Activated effector memory CD4-positive, alpha-beta T cell treated with anti-CD3 and anti-CD28 coated beads, Interleukin-2, amount 50 U/mL, for 16 hours (primary cell): ENCODE results near the gene R3HCC1L.

Experiments
- DNase-seq: peaks from one replicate; pipeline ENCODE4 v3.0.0-alpha.2; 2020

The R3HCC1L gene

DNA sequence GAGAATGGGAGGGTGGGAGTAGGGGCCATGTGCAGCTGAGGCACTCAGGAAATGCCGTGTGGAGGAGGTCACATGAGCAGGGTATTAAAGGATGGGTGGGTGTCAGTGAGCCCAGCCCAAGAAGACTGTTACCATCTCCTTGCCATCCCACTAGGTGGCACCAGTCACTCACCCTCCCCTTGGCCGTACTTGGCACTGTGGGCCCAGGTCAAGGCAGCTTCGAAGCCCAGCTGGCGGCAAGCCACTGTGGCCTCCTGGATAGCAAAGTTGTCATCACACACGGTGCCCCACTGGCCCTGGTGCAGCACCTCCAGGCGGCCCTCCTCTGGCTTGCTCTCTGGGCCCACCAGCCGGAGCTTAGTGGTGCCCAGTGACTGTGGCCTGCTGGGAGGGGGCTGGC, 128.1 kb downstream of the R3HCC1L start:
- DNase-seq, result peak; percentile 60

DNA sequence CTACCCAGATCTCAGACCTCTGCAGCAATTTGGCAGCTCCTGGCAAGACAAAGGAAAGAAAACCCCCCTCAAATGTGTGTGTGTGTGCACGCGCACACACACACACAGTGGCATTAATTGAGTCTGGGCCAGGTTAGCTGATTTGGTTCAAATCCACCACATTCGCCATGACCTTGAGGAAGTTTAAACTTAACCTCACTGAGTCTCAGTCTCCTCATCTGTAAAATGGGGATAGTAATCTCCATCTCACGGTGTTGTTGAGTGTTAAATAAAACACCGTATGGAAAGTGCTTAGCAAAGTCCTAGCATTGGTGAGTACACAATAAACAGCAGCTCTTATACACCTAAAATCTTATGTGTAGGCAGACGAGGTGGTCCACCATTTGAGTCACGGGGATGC, 128.6 kb downstream of the R3HCC1L start:
- DNase-seq, result no peak

DNA sequence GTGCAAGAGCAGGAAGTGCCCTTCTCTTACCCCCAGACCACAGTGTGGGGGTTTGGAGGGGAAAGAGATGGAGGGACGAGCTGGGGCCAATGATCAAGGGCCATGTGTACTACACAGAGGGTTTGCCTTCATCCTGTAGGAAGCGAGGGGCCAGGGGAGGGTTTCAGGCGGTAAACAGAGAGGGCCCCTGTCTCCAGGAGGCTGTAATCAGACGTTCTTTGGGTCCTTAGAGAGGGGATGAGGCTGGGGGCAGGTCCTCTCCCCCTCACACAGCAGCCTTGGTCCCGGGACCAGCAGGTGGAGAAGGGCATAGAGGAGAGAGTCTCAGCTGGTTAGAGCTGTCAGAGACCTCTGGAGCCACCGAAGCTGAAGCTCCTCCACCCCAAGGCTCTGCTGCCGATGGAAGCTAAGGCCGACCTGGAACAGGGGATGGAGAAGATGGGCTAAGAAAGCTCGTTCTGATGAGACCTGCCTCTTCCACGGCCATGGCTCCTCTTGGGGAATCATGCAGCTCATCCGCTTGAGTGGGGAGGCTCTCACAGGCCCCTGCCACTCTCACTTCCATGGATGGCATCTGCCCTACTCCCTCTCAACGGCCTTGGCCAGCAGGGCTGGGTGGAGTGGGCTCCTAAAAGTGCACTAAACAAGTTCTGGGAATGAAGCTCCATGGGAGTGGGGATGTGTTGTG, 130.1 kb downstream of the R3HCC1L start:
- DNase-seq, result no peak

DNA sequence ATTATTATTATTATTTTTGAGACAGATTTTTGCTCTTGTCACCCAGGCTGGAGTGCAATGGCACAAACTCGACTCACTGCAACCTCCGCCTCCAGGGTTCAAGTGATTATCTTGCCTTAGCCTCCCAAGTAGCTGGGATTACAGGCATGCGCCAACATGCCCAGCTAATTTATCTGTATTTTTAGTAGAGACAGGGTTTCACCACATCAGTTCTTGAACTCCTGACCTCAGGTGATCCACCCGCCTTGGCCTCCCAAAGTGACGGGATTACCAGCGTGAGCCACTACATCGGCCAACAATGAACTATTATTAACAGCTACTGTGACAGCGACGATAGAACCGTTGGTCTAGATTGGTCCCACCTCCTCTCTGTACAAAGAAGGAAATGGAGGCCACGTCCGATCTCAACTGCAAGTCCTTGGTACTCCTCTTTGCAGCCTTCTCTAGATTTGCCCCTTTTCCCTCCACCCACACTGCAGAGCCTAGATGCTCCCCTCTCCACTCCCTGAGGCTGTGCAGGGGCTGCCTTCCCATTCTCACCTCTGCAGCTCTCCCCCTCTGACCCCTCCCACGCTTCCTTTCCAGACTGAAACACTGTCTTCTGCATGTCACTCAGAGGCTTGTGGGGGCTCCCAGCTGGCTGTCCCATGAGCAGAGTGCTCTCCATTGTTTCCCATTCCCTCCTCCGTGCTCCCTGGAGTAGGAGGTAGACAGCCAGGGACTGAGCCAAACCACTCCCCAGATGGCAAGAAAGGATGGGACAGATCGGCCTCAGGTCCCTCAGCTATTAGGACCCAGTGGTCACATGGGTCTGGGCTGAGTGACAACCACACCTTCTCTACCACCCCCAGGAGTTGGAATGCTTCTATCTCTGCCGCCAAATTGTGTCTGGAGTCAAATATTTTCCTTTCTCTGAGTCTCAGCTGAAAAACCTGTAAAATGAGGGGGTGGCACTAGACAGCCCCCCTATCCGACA, 131.2 kb downstream of the R3HCC1L start:
- no peak for DNase-seq

DNA sequence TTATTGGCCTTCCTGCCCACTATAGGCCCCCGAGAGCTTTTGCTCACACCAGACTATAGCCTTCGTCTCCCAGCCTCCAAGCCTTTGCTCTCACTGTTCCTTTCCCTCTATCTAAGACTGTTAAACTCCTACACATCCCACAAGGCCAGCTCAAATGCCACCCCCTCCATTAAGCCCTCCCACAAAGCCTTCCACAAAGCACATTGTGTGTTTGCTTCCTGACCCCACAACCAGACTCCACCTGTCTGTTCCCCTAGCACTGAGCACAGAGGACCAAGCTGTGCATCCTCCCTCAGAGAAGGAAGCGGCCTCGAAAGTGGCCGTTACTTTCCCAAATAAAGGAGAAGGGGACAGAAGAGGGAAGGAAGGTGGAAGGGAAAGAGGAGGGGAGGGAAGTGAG, 132.2 kb downstream of the R3HCC1L start:
- DNase-seq, result no peak

DNA sequence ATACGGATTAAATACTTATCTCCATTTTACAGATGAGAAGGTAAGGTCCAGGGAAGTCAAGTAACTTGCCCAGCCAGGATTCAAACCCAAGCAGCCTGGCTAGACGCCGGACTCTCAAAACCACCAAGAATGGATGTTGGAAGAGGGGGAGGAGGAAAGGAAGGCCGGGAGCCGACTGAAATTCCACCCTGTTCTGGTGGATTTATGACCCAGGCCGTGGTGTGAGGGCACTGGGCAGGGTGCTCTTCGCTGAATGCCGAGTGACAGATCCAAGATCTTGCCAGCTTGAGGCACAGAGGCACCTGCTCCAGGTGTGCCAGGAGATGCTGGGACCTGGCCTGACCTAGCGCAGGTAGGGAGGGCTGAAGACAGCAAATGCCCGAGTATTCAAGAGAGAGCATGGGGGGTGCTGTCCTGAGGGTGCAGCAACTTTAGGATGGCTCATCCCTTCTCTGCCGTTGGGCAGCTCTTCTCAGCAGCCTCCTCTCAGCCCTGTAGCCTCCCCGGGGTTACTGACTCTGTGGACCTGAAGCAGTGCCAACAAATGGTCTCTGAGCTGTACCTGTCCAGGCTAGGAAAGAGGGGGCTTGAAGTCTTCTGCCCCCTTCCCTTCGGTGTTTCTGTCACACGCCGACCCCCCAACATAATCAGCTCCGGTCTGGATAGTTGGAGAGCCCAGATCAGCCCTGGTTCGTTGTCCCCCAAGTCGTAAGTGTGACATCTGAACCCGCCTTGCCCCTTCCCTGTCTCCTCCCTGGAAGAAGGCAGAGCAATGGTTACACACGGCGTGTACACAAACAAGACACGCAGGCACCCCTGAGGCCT, 132.8 kb downstream of the R3HCC1L start:
- no peak for DNase-seq

DNA sequence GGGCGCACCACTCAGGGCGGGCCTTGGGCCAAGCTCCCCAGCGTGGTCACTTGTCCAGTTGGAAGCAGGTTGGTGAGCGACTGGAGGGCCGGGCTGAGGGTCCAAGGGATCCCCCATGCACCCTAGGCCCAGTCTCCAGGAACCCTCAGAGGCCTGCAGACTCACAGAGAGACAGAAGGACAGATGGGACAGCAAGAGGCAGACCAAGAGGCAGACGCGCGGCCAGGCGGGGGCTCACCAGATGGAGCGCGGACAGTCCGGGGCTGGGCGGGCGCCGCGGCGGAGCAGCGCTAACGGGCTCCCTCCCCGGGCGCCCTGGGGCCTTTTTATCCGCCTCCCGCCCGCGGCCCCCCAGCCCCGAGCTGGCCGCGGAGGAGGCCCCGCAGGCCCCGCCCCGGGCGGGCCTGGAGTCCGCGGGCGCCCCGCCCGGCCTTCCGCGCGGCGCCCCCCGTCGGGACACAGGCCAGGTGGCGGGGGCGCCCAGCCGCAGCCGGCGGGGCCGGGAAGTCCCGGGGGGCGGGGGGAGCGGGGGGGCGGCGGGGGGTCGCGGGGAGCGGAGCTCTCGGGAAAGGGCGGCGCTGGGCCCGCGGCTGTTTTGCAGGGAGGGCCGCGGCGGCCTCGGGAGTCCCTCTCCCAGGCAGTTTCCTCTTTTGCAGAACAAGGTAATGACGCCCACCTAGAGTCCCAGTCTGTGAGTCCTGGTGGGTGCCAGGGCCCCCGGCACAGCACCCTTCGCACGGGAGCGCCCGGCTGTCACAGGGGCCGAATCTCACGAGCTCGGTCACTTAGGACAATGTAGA, 133.6 kb downstream of the R3HCC1L start, which contains the start of gene LOXL4:
Gene LOXL4 (minus strand): TSS at position 301 of the 800 bp plus-strand sequence. CDS start 5,175 bp downstream, outside the sequence.
- no peak for DNase-seq

DNA sequence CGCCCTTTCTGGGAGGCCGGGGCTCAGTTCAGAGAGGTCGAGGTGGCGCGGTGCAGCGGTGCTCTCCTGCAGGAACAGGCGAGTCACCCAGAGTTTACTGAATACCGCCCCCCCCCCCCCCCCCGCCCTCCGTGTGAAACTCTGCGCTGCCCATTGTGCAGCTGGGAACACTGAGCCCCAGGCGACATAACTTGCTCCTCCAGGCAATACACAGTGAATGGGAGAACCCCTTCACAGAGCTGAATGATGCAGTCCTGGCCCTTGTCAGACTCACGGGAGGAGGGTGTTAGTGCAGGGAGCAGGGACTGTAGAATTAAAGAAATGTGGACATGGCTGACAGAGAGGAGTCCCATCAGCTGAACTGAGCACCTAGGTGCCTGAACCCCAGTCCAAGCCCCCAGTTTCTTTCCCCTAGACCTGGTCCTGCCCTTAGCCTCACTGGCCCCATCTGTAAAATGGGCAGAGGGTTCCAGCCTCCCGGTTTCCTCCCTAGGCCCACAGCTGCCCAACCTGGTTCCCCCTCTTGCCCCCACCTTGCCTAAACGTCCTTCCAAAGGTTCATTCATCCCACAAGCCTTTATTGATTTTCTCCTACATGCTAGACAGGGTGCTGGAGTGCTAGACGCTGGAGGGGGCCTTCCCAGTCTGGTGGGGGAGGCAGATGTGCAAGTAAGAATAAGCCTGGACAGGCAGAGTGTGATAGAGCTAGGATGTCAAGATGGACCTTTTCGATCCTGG, 134.4 kb downstream of the R3HCC1L start:
- no peak for DNase-seq

DNA sequence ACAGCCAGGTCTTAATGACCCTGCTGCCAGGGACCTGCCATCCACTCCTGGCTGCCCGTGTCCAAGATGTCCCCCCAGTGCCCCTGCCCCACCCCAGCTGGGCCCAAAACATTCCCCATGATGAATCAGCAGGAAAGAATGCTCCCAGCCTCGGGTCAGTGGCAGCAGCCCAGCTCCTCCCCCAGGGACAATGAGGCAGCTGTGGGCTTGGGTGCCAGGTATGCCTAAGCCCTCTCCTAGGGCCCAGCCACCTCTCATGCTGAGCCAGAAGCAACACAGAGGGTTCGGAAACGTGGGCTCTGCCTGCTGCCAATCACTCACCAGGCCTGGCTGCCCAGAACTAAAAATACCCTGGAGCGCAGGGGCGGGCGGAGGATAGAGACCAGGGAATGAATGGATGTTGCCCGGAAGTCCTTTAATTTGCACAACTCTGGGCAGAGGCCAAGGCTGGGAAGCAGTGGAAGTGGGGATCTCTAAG, 135.0 kb downstream of the R3HCC1L start:
- no peak for DNase-seq

DNA sequence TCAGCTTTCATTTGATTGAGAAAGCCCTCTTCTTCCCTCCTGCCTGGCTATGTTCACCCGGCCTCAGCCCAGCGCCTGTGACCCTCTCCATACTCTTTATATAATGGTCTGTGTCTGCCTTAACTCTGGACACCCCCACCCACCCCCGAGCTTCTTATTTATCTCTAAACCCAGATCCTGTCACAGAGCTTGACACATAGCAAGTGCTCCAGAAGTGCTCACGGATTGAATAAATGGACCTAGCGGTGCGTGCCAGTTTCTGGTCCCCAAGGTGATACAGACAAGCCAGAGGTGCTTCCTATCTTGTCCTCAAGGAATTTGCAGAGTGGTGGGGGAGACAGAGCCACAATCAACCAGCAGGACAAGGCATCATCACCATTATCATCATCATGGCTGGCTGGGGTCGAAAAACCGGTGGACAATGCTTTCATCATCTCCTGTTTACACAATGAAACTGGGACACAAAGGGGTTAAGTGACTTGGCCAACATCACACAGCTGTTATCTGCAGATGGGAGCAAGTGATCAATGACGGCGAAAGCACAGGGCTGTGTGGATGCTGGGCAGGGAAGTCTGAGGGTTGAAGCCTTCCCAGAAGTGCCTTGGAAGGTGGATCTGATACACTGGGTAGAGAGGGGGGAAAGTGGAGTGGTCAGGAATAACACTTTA, 135.8 kb downstream of the R3HCC1L start:
- no peak for DNase-seq

DNA sequence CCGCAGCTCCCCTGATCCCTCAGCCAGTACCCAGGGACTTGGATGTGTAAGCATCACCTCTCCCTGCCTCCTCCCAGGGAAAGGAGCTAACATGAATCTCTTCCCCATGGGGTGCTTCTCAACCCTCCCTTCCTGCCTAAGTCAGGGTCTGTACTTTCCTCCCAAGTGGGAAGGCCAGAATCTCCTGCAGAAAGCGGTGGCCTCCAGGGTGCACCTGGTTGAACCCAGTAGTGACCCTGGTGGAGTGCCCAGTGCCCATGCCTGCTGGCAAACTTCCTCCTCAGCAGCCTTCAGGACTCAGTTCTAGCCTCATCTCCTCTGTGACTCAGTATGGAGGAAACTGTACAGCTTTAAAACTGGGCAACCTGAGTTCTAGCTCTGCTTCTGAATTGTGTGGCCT, 136.3 kb downstream of the R3HCC1L start:
- no peak for DNase-seq

DNA sequence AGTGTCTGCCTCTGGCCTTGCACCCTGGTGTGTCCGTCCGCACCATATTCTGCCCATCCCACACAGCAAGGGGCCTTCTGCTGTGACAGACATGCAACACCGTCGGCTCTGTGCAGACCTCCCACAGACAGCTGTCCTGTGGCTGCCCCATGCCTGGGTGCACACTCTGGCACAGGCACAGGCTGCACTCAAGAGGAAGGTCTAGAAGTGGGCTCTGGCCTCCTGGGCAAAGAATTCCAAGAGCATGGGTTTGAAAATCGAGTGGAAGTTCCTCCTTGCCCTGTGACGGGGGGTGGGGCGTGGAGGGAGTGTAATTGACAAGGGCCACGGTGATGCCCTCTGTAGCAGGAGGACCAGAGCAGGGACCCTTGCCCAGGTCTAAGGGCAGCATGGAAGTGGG, 137.8 kb downstream of the R3HCC1L start:
- DNase-seq, result no peak

DNA sequence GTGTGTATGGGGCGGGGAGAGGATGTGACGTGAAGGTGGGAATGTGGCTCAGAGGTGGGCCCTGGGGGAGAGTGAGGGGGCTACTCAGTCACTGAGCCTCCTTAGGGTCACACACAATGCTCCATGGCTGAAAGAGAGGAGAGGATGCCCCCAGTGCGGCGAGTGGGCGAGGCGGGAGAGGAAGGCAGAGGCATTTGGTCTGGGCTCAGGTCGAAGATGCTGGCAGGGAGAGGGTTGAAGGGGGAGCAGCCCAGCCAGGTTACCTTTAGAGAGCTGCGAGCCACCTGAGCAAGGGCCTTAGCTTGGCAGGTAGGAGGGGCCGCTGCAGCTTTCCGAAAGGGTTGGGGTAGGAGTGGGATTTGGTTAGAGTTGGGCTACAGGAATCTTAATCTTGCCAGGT, 138.2 kb downstream of the R3HCC1L start:
- DNase-seq, result no peak

DNA sequence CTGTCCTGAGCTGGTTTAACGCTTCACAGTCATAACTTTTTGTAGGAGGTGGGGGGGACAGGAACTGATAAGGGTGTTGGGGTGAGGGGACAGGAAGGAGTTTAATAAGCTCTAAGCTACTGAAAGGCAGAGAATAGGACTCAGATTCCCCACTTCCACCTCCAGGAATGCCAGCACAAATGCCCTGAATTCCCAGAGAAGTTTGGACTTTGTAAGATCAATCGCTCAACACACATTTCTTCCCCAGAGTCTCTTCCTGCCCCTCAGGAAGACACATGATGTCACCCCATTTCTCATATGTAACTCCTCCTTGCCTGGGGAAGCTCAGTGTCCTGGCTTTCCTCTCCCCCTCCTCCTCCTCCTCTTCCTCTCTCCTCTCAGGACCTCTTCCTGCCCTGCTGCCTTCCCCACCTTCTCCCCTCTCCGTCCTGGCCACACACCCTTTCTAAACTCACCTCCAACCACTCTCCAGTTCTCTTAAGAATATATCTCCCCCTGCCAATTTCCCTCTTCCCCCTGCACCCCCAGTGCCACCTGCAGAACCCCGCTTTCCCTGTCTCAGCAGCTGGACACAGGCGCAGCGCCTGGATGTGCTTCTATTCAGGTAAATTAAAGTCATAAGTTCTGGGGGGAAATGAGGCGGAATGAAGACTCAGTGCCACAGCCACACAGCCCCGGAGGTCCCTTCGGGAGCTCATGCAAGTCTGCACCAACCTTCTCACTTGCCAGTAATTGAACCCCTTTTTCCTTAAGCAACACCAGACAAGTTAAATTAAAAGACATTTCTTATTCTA, 138.8 kb downstream of the R3HCC1L start:
- DNase-seq, result no peak

DNA sequence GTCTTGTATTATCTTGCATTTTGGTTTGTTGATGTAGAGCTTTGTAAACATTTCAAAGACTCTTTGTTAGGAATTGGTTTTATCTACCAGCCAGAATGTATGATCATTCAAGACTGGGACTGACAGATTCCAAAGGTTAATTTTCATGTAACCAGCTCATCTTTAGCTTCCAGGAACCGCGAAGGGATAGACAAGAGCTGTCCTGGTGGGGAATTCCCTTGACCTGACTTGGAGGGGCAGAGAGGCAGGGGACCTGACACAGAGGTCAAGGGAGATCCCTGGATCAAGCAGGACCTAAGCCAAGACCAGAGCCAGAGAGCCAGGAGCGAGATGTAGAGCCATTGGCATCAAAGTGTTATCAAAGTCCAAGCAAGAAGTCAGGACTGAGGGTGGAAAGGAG, 140.1 kb downstream of the R3HCC1L start:
- DNase-seq, result no peak

DNA sequence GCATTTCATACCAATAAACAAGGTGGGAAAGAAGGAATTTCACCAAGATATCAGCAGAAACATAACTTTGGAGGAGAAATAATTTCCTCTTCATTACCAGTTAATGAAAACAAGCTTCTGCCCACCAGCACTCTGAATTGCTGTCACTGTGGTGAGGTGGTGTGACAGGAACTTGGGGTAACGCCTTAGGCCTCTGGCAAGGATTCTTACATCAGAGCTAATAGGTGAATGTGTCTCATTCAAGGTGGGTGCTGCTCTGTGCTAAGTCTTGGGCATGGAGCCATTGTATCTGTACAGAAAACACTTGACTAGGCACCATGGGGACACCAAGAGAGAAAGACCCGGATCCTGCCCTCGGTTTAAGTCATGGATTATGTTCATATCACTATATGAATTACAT, 141.9 kb downstream of the R3HCC1L start:
- DNase-seq, result no peak

DNA sequence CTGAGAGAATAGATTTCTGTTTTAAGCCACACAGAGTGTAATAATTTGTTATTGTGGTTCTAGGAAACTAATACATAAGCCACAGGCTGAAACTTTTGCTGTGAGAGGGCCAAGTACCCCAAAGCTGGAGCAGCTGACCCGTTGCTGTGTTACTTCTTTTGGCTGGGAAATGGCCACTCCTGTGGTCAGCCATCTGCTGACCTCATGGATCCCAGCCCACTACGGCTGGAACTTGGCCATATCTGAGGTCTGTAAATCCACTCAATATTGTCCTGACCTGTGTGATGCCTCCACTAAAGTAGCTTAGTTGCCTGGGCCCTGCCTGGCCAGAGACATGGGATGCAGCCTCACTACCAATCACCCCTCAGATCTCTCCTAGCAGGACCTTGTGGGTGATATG, 151.0 kb downstream of the R3HCC1L start:
- DNase-seq, result no peak

DNA sequence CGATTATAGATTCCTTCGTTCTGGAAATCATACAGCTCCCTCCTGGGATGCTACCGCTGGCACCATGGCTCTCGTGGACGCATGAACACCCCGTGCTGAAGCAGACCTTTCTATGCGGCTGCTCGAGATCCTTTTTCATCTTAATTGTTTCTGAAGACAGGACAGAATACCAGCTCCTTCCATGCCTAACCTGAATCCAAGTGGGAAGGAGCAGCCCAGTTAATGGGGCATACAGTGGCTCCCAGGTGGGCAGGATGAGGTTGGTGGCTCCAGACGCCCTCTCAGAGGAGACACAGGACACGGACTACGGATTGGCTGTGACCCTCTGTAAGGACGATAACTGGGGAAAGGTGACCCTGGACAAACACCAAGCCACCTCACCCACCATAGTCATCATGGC, 152.0 kb downstream of the R3HCC1L start:
- no peak for DNase-seq

DNA sequence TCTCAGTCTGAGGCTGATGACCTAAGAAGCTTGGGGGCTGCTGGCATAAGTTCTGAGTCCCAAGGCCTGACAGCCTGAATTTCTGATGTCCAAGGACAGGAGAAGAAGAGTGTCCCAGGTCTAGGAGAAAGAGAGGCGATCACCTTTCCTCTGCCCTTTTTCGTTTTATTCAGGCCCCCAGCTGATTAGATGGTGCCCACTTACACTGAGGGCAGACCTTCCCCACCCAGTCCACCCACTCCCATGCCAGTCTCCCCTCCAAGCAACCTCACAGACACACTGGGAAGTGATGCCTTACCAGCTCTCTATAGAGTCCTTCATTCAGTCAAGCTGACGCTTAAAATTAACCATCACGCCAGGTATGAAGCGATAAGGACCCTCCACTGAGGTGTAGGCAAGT, 152.9 kb downstream of the R3HCC1L start:
- DNase-seq, result no peak

DNA sequence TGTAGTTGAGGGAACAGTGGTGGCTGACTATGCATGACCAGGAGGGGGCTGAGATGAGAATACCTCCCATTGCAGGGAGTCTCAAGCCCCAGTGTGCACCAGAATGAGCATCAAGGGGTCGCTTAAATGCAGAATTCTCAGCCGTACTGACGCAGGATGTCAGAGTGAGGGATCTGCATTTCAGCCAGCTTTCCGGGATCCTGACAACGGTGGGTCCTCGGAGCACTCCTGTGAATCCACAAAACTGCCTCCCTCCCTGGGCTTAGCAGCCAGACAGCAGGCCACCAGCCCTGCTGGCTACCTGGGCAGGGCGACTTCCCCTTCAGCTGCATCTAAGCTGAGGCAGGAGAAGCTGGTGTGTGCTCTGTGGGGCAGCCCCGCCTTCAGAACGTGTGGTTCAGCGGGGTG, 155.3 kb downstream of the R3HCC1L start:
- no peak for DNase-seq
